GM18867 (cell line): ENCODE measurements around the gene HDAC4.
"Not testable (repeated sequence)": the region's sequence is repeated elsewhere in the genome, so short reads cannot be mapped to it uniquely, and the experiment has no call there.

Source experiments
- ATAC-seq: cut with Tn5 transposase; IDR thresholded peaks from one replicate; pipeline ENCODE4 v1.9.1; 2021; ENCODE audit warnings: mild to moderate bottlenecking, moderate library complexity; ENCODE audit not compliant: unreplicated experiment

Gene HDAC4

GRCh38 chr2:239044336-239044735 is 356.5 kb downstream of the HDAC4 start:
- ATAC-seq: no peak

- ATAC-seq: no peak
Observed at GRCh38 chr2:239043326-239043725, 357.5 kb downstream of the HDAC4 start.

GRCh38 chr2:239042551-239043320 is 358.1 kb downstream of the HDAC4 start:
- no peak for ATAC-seq

- ATAC-seq: no peak
Observed at GRCh38 chr2:239042046-239042445, 358.8 kb downstream of the HDAC4 start.

DNA sequence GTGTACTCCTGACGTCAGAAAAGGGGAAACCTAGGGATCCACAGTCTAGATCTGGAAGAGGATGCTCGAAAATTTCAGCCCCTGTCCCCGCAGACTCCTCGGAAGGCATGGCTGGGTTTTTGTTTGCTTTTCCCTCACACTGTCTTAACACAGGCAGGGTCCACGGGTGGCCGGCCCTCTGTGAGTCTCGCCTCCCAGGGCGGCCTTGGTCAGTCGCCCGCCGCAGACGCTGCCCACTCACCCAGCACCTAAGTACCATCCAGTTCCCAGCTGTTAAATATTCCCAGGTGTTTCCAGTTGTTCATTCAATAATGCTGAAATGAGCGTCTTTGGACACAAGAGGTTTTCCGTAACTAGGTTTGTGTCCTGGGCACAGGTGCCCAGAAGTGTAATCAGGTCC is 359.8 kb downstream of the HDAC4 start:
- no peak for ATAC-seq

DNA sequence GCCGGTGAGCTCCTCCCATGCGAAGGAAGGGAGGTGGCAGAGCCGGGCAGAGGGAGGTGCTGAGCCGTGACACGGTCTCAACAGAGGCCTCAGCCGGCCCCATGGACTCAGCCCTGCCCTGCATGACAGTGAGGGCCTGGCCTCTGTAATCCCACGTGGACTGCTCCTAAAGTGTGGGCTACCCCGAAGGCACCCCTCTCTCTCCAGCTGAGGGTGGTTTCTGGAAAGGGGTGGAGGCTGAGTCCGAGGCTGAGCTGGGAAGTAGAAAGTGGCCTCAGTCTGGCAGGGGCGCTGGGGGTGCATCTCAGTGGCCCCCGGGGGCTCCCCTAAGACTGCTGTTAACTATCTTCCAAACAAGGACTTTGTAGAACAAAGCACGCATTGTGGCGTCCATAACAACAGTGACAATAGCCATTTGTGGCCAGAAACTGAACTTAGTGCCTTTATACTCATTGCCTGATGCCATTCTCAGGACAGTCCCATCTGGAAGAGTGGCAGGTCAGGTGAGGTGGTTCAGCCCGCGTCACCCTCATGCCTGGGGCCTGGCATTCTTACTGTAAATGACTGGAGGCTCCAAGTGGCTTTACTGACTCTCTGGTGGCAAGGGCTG is 360.6 kb downstream of the HDAC4 start:
- ATAC-seq: no peak

DNA sequence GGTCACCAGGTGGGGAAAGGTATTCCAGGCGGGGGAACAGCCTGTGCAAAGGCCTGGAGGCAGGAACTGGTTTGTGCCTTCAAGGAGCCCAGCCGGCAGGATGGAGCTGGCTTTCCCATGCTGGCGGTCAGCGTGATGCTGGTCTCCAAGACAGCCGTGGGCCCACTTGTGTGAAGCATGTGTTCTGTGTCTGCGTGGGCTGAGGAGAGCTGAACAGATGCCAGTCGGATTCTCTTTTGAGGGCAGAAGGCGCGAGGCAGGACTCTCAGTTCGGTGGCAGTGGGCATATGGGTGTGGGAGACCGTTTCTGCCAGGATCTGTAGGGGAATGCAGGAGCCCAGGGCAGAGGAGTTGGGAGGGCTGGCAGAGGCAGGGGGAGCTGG is 361.4 kb downstream of the HDAC4 start:
- ATAC-seq: no peak

GRCh38 chr2:239038773-239039478 is 361.9 kb downstream of the HDAC4 start:
- ATAC-seq: no peak

DNA sequence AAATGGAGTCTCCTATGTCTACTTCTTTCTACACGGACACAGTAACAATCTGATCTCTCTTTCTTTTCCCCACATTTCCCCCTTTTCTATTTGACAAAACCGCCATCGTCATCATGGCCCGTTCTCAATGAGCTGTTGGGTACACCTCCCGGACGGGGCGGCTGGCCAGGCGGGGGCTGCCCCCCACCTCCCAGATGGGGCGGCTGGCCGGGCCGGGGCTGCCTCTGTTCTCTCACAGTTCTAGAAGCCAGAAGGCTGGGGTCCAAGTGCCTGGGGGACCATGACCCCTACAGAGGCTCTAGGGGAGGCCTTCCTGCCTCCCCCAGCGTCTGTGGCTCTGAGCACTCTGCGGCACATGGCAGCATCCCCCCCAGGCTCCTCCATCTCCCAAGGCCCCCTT is 362.5 kb downstream of the HDAC4 start:
- not testable (repeated sequence) for ATAC-seq

- no peak for ATAC-seq
Observed at GRCh38 chr2:239037559-239037910, 363.3 kb downstream of the HDAC4 start.

DNA sequence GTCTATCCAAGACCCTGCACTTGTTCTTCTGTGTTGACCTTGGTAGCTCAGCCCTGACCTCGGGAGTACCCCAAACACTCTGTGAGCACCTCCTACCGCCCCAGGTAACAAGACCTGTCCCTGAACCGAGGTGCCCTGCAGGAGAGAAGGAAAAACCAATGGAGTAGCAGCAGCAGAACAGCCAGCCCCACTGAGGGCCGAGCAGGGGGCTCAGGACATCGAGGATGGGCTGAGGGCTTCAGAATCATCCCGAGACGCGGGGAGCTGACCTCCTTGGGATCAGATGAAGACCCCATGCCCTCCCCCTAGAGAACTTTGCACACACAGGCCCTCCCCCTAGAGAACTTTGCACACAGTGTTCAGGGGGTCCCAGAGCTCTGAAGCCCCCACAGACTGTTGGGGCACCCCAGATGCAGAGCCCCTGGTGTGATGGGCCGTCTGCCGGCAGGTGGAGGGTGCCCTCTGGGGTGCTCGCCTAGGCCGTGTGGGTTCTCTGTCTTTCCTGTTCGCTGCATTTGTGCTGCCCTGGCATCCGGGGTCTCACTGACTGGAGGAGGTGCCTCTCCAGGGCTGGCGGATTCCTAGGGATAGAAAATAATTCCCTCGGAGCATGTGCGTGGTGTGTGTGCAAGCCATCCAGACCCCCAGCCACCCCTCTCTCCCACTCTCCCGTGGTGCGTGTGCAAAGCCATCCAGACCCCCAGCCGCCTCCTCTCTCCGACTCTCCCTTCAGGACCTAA is 363.8 kb downstream of the HDAC4 start:
- no peak for ATAC-seq

DNA sequence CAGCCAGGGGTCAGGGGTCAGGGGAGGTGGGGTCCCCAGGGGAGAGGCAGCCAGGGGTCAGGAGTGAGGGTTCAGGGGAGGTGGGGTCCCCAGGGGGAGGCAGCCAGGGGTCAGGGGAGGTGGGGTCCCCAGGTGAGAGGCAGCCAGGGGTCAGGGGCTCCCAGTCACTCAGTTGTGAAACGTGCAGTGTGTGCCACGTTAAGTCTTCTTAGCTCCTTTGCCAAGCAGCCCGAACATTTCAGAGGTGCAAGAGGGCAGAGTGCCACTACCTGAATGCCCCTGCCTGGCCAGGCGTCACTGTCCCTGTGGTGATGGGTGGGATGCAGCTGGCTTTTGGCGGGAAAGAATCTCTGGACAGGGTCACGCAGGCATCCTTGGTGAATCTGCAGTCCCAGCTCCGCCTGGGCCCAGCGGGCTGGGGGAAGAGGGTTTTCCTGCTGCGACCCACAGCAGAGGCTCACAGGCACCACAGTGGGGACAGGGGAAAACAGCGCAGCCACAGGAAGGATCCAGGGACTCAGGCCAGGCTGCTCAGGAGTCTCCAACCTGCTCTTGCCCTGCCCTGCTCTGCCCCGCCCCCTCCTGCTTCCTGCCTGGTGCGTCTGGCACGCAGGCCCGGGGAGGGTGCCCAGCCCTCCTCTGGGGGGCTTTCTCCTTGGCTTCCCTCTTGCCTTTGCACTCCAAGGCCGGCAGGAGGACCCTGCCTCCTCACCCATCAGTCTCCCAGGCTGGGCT is 364.7 kb downstream of the HDAC4 start:
- ATAC-seq: no peak

- peak; percentile 58 for ATAC-seq
Observed at GRCh38 chr2:239035361-239035814, 365.4 kb downstream of the HDAC4 start.

DNA sequence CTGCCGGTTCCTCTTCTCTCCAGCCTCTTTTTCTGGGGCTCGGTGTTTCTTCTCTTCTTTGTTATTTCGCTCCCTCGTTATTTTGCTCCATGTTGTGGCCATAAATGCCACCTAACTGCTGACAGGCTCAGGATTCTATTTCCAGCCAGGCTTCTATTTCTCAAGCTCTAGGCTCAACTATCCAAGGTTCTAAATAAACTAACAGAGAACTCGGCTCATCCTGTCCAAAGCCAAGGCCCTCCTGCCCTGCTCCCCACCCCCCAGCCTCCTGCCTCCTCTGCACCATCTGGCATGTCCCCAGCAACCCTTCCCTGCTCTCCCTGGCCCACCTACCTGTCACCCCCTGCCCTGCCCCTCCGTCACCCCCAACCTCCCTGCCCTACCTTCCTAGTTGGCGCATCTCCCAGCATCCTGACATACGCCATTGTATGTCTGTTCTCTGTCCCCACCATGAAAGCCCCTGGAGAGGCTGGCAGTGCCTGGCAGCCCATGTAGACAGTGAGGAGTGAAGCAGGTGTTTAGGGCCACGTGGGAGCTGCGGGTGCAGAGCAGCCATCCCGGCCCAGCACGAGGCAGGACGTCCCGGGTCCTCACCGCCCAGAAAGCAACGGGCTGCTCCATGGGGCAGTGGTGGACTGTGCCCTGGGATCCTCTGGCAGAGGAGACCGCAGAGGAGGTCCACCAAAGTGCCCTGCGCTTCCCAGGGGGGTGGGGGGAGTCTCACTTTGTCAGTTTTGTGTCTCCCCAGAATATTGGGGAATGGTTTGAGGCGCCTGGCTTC is 366.1 kb downstream of the HDAC4 start:
- ATAC-seq: no peak

DNA sequence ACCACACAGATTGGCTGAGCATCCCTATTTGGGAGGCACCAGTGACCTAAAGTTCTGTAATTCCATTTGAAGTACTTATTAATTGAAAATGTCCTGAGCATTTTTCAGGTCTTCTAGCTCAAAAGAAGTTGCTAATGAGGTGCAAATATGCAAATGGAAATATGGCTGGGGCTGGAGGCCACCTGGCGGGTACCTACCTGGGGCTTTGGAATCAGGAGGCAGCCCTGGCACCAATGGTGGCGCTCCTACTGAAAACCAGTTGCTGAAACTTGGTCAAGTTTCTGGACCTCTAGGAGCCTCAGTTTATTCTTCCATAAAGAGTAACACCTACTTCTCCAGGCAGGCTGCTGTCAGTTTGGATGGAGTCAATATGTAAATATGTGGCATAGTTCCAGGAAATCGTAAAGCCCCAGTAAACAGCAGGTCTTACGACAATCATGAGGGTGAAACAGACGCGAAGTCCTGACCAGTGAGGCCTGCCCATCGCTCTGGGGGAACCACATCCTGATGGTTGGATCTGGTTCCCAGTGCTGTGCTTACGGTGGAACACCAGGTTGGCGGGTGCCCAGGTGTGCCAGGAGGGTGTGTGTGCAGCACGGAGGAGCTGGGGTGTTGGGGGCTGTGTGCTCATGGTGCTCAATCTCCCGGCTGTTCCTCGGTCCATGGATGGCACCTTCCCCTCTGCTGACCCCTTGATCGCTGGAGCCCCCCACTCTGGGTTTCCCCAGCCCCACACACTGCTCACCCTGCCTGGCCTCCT is 366.8 kb downstream of the HDAC4 start:
- no peak for ATAC-seq

DNA sequence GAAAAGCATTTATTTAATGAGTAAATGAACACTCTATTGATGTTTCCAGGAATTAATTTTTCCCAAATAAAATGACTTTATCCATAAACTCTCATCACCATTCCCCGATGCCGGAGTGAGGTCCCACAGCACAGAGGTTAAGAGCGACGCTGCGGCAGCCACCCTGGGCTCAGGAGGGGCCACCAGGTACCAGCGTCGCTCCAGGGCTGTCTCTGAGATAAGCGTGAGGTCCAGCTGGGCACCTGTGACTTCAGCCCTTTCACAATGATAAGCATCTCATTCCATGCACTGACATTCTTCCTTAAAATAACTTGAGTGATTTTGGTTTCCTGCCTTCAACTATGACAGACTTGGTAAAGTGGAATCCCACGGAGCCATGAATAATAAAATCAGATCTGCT is 370.9 kb downstream of the HDAC4 start:
- ATAC-seq: no peak

GRCh38 chr2:239028253-239028619 is 372.6 kb downstream of the HDAC4 start:
- ATAC-seq: no peak

DNA sequence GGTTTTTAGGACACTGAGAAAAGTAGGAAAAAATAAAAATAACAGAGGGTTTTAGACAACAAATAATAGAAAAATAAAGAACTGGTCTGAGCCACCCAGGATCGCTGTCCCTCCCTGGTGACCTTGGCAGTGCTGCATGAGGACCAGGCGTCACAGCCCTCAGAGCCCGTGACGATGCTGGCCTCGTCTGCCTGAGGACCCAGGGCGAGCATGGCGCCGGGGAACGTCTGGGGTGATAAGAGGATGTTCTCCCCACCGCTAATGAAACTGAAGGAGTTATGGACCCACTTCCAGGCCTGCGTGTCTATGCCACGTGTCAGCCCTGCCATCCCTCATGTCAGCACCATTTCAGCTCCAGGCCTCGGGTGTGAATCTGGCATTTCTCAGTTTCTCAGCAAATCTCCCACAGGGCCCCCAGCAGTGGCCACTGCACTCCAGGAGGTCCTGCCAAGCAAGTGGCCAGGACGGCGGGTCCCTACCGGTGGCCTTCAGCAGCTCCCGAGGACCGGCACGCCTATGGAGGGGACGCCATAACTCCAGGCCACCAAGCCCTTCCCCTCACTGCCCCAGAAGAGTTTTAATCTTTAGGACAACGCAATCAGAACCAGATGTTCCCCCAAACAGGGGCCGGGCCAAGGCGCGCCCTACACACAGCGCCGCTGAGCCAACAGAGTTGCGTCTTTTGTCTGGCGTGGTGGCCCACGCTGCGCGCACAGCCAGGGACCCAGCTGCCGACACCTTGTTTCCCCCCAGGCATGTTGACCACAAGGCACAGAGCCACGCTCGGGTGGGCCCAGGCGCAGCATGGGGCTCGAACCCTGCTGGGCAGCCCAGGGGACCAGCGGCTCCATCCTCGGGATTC is 373.2 kb downstream of the HDAC4 start:
- no peak for ATAC-seq
